SK-N-SH (cell line): ENCODE results near the gene POLR1E. TPM values are rescaled to one million over a fixed set of nuclear protein-coding genes. Genes with fewer than 3 reads are reported as not detected.

ENCODE experiments used
- CTCF ChIA-PET: fragments of 300-600, 350-600 bp; formaldehyde crosslinking; extraction: SDS; loops from one replicate; lab custom pipeline; 2021; lab: Yijun Ruan, JAX
- POLR2A ChIA-PET: fragments of 350-600 bp; sonication (Branson Sonifier 250); formaldehyde crosslinking; extraction: SDS; loops from one replicate; lab custom pipeline; 2020; ENCODE audit warnings: antibody characterized with exemption, inconsistent platforms; lab: Yijun Ruan, JAX
- DNase-seq: peaks from one replicate; pipeline ENCODE4 v3.0.0; 2012
- H2AFZ ChIP-seq: fragments of 200-600 bp; sonication (generic); 2 replicates; pipeline ENCODE4 v1.8.1; 2016; ENCODE audit warnings: antibody characterized with exemption, mild to moderate bottlenecking, low read depth
- H3F3A ChIP-seq: fragments of 200-600 bp; sonication (generic); replicated peaks from 2 replicates; pipeline ENCODE3; 2016; ENCODE audit warnings: antibody characterized with exemption, mild to moderate bottlenecking; ENCODE audit not compliant: insufficient read depth
- H3K27ac ChIP-seq, 2 experiments: fragments of 200-500 bp in 1 of 2; fragments of 200-600 bp in 1 of 2; sonication (Bioruptor generic) in 1 of 2; sonication (generic), shearing (Covaris generic) in 1 of 2; 2 replicates each; pipeline versions ENCODE4 v1.5.1 to v1.6.1; 2014 to 2016; ENCODE audit warnings: low read depth in 2 of 2, inconsistent platforms in 1 of 2, low read length in 1 of 2, mild to moderate bottlenecking in 1 of 2, mixed read lengths in 1 of 2
- H3K27me3 ChIP-seq: fragments of 200-600 bp; sonication (generic), shearing (Covaris generic); 2 replicates; pipeline ENCODE4 v1.6.1; 2016; ENCODE audit warnings: mixed run types; ENCODE audit not compliant: insufficient read depth
- H3K36me3 ChIP-seq, 2 experiments: fragments of 200-500 bp in 1 of 2; fragments of 200-600 bp in 1 of 2; sonication (Bioruptor generic) in 1 of 2; sonication (generic) in 1 of 2; replicated peaks in 1 of 2; 2 replicates each; pipeline versions ENCODE3 to v1.5.1; 2014 to 2016; ENCODE audit warnings: low read length in 1 of 2, mild to moderate bottlenecking in 1 of 2; ENCODE audit not compliant: insufficient read depth in 2 of 2, control insufficient read depth in 1 of 2
- H3K4me1 ChIP-seq, 2 experiments: fragments of 200-500 bp in 1 of 2; fragments of 200-600 bp in 1 of 2; sonication (Bioruptor generic) in 1 of 2; sonication (generic), shearing (Covaris generic) in 1 of 2; 2 replicates each; pipeline versions ENCODE4 v1.5.1 to v1.6.1; 2014 to 2016; ENCODE audit warnings: low read depth in 1 of 2, low read length in 1 of 2, mixed run types in 1 of 2; ENCODE audit not compliant: insufficient read depth in 2 of 2, control insufficient read depth in 1 of 2
- H3K4me2 ChIP-seq: fragments of 200-600 bp; sonication (generic), shearing (Covaris generic); 2 replicates; pipeline ENCODE4 v1.6.1; 2017; ENCODE audit warnings: mixed run types
- H3K4me3 ChIP-seq, 2 experiments: fragments of 200-500 bp in 1 of 2; fragments of 200-600 bp in 1 of 2; sonication (Bioruptor generic) in 1 of 2; sonication (generic), shearing (Covaris generic) in 1 of 2; 2 replicates each; pipeline versions ENCODE4 v1.5.1 to v1.8.1; 2014 to 2016; ENCODE audit warnings: low read depth in 2 of 2, inconsistent platforms in 1 of 2, low read length in 1 of 2, mild to moderate bottlenecking in 1 of 2, mixed read lengths in 1 of 2, moderate library complexity in 1 of 2
- H3K79me2 ChIP-seq: fragments of 200-600 bp; sonication (generic); 2 replicates; pipeline ENCODE4 v1.8.1; 2017; ENCODE audit warnings: mild to moderate bottlenecking; ENCODE audit not compliant: insufficient read depth
- H3K9ac ChIP-seq: fragments of 200-600 bp; sonication (generic); 2 replicates; pipeline ENCODE4 v1.6.1; 2017; ENCODE audit warnings: mixed run types
- H3K9me2 ChIP-seq: fragments of 200-600 bp; sonication (generic); 2 replicates; pipeline ENCODE4 v1.6.1; 2017; ENCODE audit warnings: mixed run types
- H3K9me3 ChIP-seq: fragments of 200-600 bp; sonication (generic); 2 replicates; pipeline ENCODE4 v1.6.1; 2017; ENCODE audit warnings: mixed run types, mild to moderate bottlenecking, moderate library complexity
- H4K20me1 ChIP-seq: fragments of 200-600 bp; sonication (generic); 2 replicates; pipeline ENCODE4 v1.6.1; 2017; ENCODE audit warnings: mild to moderate bottlenecking, mixed run types; ENCODE audit not compliant: insufficient read depth
- CHD2 ChIP-seq: fragments of 150-350 bp; IDR thresholded peaks from 2 replicates; pipeline ENCODE4 v1.6.1; 2018; ENCODE audit warnings: low read length; ENCODE audit not compliant: partially characterized antibody
- ELF1 ChIP-seq: IDR thresholded peaks from 2 replicates; pipeline ENCODE4 v1.4.0; 2012
- EP300 ChIP-seq, 2 experiments: IDR thresholded peaks; 2 replicates each; pipeline versions ENCODE4 v1.4.0 to v1.6.1; 2012; ENCODE audit warnings: borderline replicate concordance in 1 of 2, low read depth in 1 of 2, low read length in 1 of 2
- EZH2phosphoT487 ChIP-seq: fragments of 200-600 bp; sonication (generic); IDR thresholded peaks from 2 replicates; pipeline ENCODE4 v1.6.1; 2017; ENCODE audit warnings: low read depth, mixed run types, mild to moderate bottlenecking, antibody characterized with exemption, moderate library complexity, borderline replicate concordance
- FOSL2 ChIP-seq: IDR thresholded peaks from 2 replicates; pipeline ENCODE4 v1.4.0; 2012; ENCODE audit warnings: low read depth, mild to moderate bottlenecking, moderate library complexity, borderline replicate concordance
- FOXJ3 ChIP-seq: sonication (generic); formaldehyde crosslinking; IDR thresholded peaks from 2 replicates; pipeline ENCODE4 v1.5.1; 2020; ENCODE audit warnings: mild to moderate bottlenecking, missing genetic modification reagents
- GABPA ChIP-seq: IDR thresholded peaks from 2 replicates; pipeline ENCODE4 v1.4.0; 2012; ENCODE audit warnings: low read depth, mild to moderate bottlenecking
- MXI1 ChIP-seq: IDR thresholded peaks from 2 replicates; pipeline ENCODE4 v1.6.1; 2012; ENCODE audit warnings: mild to moderate bottlenecking, low read depth, low read length, improper control_type of control experiment
- NRF1 ChIP-seq: IDR thresholded peaks from 2 replicates; pipeline ENCODE4 v1.6.1; 2012; ENCODE audit warnings: low read depth, mild to moderate bottlenecking, low read length
- POLR2AphosphoS5 ChIP-seq: IDR thresholded peaks from 2 replicates; pipeline ENCODE4 v1.6.1; 2012; ENCODE audit warnings: low read depth, low read length
- RFX5 ChIP-seq: IDR thresholded peaks from 2 replicates; pipeline ENCODE4 v1.6.1; 2012; ENCODE audit warnings: mild to moderate bottlenecking, improper control_type of control experiment, low read length
- RXRA ChIP-seq: IDR thresholded peaks from 2 replicates; pipeline ENCODE4 v1.4.0; 2012; ENCODE audit warnings: low read depth, mild to moderate bottlenecking, borderline replicate concordance
- SIN3A ChIP-seq: IDR thresholded peaks from 2 replicates; pipeline ENCODE4 v1.6.1; 2012; ENCODE audit warnings: low read depth, mild to moderate bottlenecking, low read length, moderate library complexity, borderline replicate concordance
- TAF1 ChIP-seq: IDR thresholded peaks from 2 replicates; pipeline ENCODE4 v1.6.1; 2012; ENCODE audit warnings: low read depth, mild to moderate bottlenecking, low read length, moderate library complexity, borderline replicate concordance
- TCF12 ChIP-seq: IDR thresholded peaks from 2 replicates; pipeline ENCODE4 v1.4.0; 2012
- TEAD4 ChIP-seq: IDR thresholded peaks from 2 replicates; pipeline ENCODE4 v1.4.0; 2012; ENCODE audit warnings: mild to moderate bottlenecking, borderline replicate concordance; ENCODE audit not compliant: insufficient read depth
- YY1 ChIP-seq: IDR thresholded peaks from 2 replicates; pipeline ENCODE4 v1.4.0; 2012; ENCODE audit warnings: low read depth, mild to moderate bottlenecking
- WGBS: methylation state at CpG from one replicate; pipeline ENCODE4 v1.1.6; 2017; ENCODE audit warnings: low lambda C conversion rate; 5-methylcytosine and 5-hydroxymethylcytosine counted together
- polyA plus RNA-seq, 3 experiments: library from polyadenylated mRNA; depleted of rRNA; stranded (reverse); fragments of >200 nt; gene quantifications; 2 replicates each; pipeline ENCODE4 v1.2.3, GENCODE V29; 2012
- TF ChIP-seq, protein P1 (sequence below): IDR thresholded peaks from 2 replicates; pipeline ENCODE4 v1.4.0; 2012; ENCODE audit warnings: low read depth, borderline replicate concordance
- TF ChIP-seq, protein P2 (sequence below): IDR thresholded peaks from 2 replicates; pipeline ENCODE4 v1.6.1; 2012; ENCODE audit warnings: mild to moderate bottlenecking, low read depth, low read length, moderate library complexity

Gene POLR1E
- polyA plus RNA-seq, 1 of the 3 experiments (the other 2 are of a cell fraction) = 38.8 TPM

DNA sequence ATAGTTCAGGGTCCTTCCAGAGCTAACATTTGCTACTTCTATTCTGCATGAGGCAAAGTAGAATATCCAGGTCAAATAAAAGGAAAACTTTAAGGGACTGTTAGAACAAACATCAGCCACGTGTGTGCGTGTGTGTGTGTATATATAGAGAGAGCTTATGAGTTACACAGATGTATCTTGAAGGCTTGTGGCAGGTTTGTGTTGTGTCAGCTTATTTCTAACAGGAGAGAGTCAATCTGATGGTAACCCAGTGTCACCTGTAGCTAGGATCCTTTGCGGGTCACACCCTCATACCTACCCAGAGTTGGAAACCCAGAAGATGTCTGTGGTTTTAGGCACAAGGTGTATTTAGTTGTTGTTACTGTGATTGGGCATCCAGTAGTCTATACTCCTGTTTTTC, 12.7 kb downstream of the POLR1E start:
- H3K4me2 ChIP-seq = no peak overlapping the region
- TF ChIP-seq GABPA = no peak
- no peak for TF ChIP-seq RFX5
- no peak for TF ChIP-seq RXRA
- TF ChIP-seq, protein P1, sequence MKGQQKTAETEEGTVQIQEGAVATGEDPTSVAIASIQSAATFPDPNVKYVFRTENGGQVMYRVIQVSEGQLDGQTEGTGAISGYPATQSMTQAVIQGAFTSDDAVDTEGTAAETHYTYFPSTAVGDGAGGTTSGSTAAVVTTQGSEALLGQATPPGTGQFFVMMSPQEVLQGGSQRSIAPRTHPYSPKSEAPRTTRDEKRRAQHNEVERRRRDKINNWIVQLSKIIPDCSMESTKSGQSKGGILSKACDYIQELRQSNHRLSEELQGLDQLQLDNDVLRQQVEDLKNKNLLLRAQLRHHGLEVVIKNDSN = no peak
- TF ChIP-seq TEAD4 = no peak
- no peak for TF ChIP-seq FOXJ3
- TF ChIP-seq YY1 = no peak
- no peak for TF ChIP-seq ELF1
- no peak for TF ChIP-seq EP300 (IDR thresholded peaks at IDR 0.05; ENCODE audit: borderline replicate concordance in 1 of 2, low read depth in 1 of 2, low read length in 1 of 2)
- TF ChIP-seq POLR2AphosphoS5 = no peak
- TF ChIP-seq SIN3A = no peak
- TF ChIP-seq CHD2 = no peak
- TF ChIP-seq EZH2phosphoT487 = no peak
- TF ChIP-seq, protein P2, sequence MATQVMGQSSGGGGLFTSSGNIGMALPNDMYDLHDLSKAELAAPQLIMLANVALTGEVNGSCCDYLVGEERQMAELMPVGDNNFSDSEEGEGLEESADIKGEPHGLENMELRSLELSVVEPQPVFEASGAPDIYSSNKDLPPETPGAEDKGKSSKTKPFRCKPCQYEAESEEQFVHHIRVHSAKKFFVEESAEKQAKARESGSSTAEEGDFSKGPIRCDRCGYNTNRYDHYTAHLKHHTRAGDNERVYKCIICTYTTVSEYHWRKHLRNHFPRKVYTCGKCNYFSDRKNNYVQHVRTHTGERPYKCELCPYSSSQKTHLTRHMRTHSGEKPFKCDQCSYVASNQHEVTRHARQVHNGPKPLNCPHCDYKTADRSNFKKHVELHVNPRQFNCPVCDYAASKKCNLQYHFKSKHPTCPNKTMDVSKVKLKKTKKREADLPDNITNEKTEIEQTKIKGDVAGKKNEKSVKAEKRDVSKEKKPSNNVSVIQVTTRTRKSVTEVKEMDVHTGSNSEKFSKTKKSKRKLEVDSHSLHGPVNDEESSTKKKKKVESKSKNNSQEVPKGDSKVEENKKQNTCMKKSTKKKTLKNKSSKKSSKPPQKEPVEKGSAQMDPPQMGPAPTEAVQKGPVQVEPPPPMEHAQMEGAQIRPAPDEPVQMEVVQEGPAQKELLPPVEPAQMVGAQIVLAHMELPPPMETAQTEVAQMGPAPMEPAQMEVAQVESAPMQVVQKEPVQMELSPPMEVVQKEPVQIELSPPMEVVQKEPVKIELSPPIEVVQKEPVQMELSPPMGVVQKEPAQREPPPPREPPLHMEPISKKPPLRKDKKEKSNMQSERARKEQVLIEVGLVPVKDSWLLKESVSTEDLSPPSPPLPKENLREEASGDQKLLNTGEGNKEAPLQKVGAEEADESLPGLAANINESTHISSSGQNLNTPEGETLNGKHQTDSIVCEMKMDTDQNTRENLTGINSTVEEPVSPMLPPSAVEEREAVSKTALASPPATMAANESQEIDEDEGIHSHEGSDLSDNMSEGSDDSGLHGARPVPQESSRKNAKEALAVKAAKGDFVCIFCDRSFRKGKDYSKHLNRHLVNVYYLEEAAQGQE = no peak
- TF ChIP-seq TCF12 = no peak
- TF ChIP-seq, all 33 proteins: peak for 0
- Histone ChIP-seq H3K79me2 (no peaks in the 10 kb centered on the region), H3K36me3 (peaks cover 34 to 68% of the 10 kb centered on the region in 2 experiments), H3K27me3 (no peaks in the 10 kb centered on the region), H3F3A (no peaks in the 10 kb centered on the region), H3K27ac (no peak overlapping the region), H3K4me3 (no peak overlapping the region), H3K4me1 (no peaks in the 10 kb centered on the region), H3K9me3 (no peaks in the 10 kb centered on the region), H2AFZ (no peak overlapping the region), H4K20me1 (no peaks in the 10 kb centered on the region), H3K9ac (no peak overlapping the region), H3K9me2 (no peaks in the 10 kb centered on the region)
- DNase-seq = no peak
- ChIA-PET POLR2A (no interaction called here), CTCF (no interaction called here)
- 97% methylated on average over 3 of the region's 3 CpGs for WGBS

DNA sequence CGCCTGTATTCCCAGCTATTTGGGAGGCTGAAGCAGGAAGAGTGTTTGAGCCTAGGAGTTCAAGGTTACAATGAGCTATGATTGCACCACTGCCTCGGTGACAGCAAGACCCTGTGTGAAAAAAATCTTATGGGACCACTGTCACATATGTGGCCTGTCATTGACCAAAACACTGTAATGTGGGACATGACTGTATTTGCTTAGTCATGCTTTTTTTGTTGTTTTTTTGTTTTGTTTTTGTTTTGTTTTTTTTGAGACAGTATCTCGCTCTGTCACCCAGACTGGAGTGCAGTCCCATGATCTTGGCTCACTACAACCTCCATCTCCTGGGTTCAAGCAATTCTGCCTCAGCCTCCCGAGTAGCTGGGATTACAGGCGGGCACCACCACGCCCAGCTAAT, 13.5 kb downstream of the POLR1E start:
- Histone ChIP-seq H3K79me2 (no peaks in the 10 kb centered on the region), H3K4me1 (no peaks in the 10 kb centered on the region), H3K27me3 (no peaks in the 10 kb centered on the region), H3K9me2 (no peaks in the 10 kb centered on the region), H3K4me2 (no peak overlapping the region), H3K4me3 (no peak overlapping the region), H4K20me1 (no peaks in the 10 kb centered on the region), H3K9ac (no peak overlapping the region), H3K27ac (no peak overlapping the region), H3F3A (no peaks in the 10 kb centered on the region), H3K9me3 (no peaks in the 10 kb centered on the region), H3K36me3 (peaks cover 34 to 67% of the 10 kb centered on the region in 2 experiments), H2AFZ (no peak overlapping the region)
- TF ChIP-seq NRF1 (no peak), TAF1 (no peak), MXI1 (no peak), FOSL2 (no peak)
- CTCF ChIA-PET = no interaction called here
- POLR2A ChIA-PET = no interaction called here
- DNase-seq = no peak
- 97% methylated on average over 6 of the region's 6 CpGs for WGBS
